Measurements from ENCODE around the gene MYH15. TPM values are rescaled to one million over a fixed set of nuclear protein-coding genes. Genes with fewer than 3 reads are reported as not detected.

MYH15 gene
- total and polyA plus RNA-seq, 8 donors = 0.05 to 0.37 (median 0.11) TPM; not detected in 4

- DNase-seq = no peak
- no peak for TF ChIP-seq POLR2A (IDR thresholded peaks at IDR 0.05)
- Histone ChIP-seq H3K27me3 (no peaks in the 10 kb centered on the region), H3K9me3 (no peaks in the 10 kb centered on the region), H3K36me3 (no peaks in the 10 kb centered on the region), H3K27ac (no peak overlapping the region), H3K4me3 (no peak overlapping the region), H3K4me1 (peaks cover 0 to 7% (median 3%) of the 10 kb centered on the region in 4 donors)
- 84 to 95% (median 91%) methylated on average over 3 of the region's 3 CpGs for WGBS, 5 donors
- intact Hi-C loops (cut with DNase I; ENCODE audit: low total_unique reads) = no loop called here
Measured at GRCh38 chr3:108474581-108474980, 35.8 kb downstream of the MYH15 start.

- H3K4me1 ChIP-seq = peaks cover 0 to 7% (median 3%) of the 10 kb centered on the region in 4 donors
- TF ChIP-seq EP300 (IDR thresholded peaks at IDR 0.05) (no peak), CTCF (IDR thresholded peaks at IDR 0.05) (no peak), POLR2AphosphoS5 (IDR thresholded peaks at IDR 0.05) (no peak), POLR2A (IDR thresholded peaks at IDR 0.05) (no peak)
- no peaks in the 10 kb centered on the region for H3K27me3 ChIP-seq
- intact Hi-C loops (cut with DNase I; ENCODE audit: low total_unique reads) = no loop called here
- no peak for DNase-seq
- H3K4me3 ChIP-seq = no peak overlapping the region
- H3K36me3 ChIP-seq = no peaks in the 10 kb centered on the region
- no peak overlapping the region for H3K27ac ChIP-seq
- no peaks in the 10 kb centered on the region for H3K9me3 ChIP-seq
Measured at GRCh38 chr3:108473711-108474110, 36.7 kb downstream of the MYH15 start.

- TF ChIP-seq POLR2AphosphoS5 (IDR thresholded peaks at IDR 0.05) = no peak
- no peak for TF ChIP-seq POLR2A (IDR thresholded peaks at IDR 0.05)
- TF ChIP-seq CTCF (IDR thresholded peaks at IDR 0.05) = no peak
- no peak for TF ChIP-seq EP300 (IDR thresholded peaks at IDR 0.05)
- DNase-seq = peak in 1 of 2 donors; percentile 26
- Histone ChIP-seq H3K27ac (no peak overlapping the region), H3K4me3 (no peak overlapping the region), H3K27me3 (no peaks in the 10 kb centered on the region), H3K36me3 (no peaks in the 10 kb centered on the region), H3K9me3 (no peaks in the 10 kb centered on the region), H3K4me1 (no peaks in the 10 kb centered on the region)
- 52 to 61% (median 57%) methylated on average over 5 of the region's 5 CpGs for WGBS, 5 donors
- intact Hi-C loops (cut with DNase I; ENCODE audit: low total_unique reads) = no loop called here
Measured at GRCh38 chr3:108472001-108472591, 38.3 kb downstream of the MYH15 start.

GRCh38 chr3:108471426-108471825 lies 39.0 kb downstream of the MYH15 start:
- Histone ChIP-seq H3K27me3 (no peaks in the 10 kb centered on the region), H3K36me3 (no peaks in the 10 kb centered on the region), H3K27ac (no peak overlapping the region), H3K4me1 (no peaks in the 10 kb centered on the region), H3K9me3 (no peaks in the 10 kb centered on the region), H3K4me3 (no peak overlapping the region)
- DNase-seq = no peak
- intact Hi-C loops (cut with DNase I; ENCODE audit: low total_unique reads) = no loop called here
- TF ChIP-seq EP300 (IDR thresholded peaks at IDR 0.05) (no peak), POLR2AphosphoS5 (IDR thresholded peaks at IDR 0.05) (no peak), CTCF (IDR thresholded peaks at IDR 0.05) (no peak), POLR2A (IDR thresholded peaks at IDR 0.05) (no peak)

GRCh38 chr3:108469126-108469525 lies 41.3 kb downstream of the MYH15 start:
- Histone ChIP-seq H3K27ac (no peak overlapping the region), H3K9me3 (no peaks in the 10 kb centered on the region), H3K4me1 (no peaks in the 10 kb centered on the region), H3K36me3 (no peaks in the 10 kb centered on the region), H3K27me3 (no peaks in the 10 kb centered on the region), H3K4me3 (no peak overlapping the region)
- TF ChIP-seq POLR2AphosphoS5 (IDR thresholded peaks at IDR 0.05) (no peak), POLR2A (IDR thresholded peaks at IDR 0.05) (no peak), CTCF (IDR thresholded peaks at IDR 0.05) (no peak), EP300 (IDR thresholded peaks at IDR 0.05) (no peak)
- intact Hi-C loops (cut with DNase I; ENCODE audit: low total_unique reads) = no loop called here
- 92 to 94% (median 93%) methylated on average over 5 of the region's 5 CpGs for WGBS, 5 donors
- DNase-seq = no peak
